Left ventricle myocardium inferior (tissue), 1 donor: ENCODE results near the gene HS3ST1. TPM values are rescaled to one million over a fixed set of nuclear protein-coding genes. Genes with fewer than 3 reads are reported as not detected.

ENCODE experiments used
- DNase-seq: peaks from one replicate; pipeline ENCODE4 v3.0.0-alpha.2; 2020
- H3K27ac ChIP-seq: fragments of 200-600 bp; replicated peaks from 2 replicates; pipeline ENCODE4 v1.8.0; 2021
- H3K27me3 ChIP-seq: fragments of 200-600 bp; 2 replicates; pipeline ENCODE4 v1.8.0; 2021; ENCODE audit warnings: low read depth
- H3K36me3 ChIP-seq: fragments of 200-600 bp; 2 replicates; pipeline ENCODE4 v1.8.0; 2021
- H3K4me1 ChIP-seq: fragments of 200-600 bp; 2 replicates; pipeline ENCODE4 v1.8.0; 2021
- H3K4me3 ChIP-seq: fragments of 200-600 bp; 2 replicates; pipeline ENCODE4 v1.8.0; 2021; ENCODE audit warnings: mild to moderate bottlenecking, moderate library complexity
- H3K9me3 ChIP-seq: fragments of 200-600 bp; replicated peaks from 2 replicates; pipeline ENCODE4 v1.8.0; 2021
- intact Hi-C: fragments of 100-400 bp; cut with micrococcal nuclease; formaldehyde crosslinking; loops from one replicate; pipeline ENCODE4 v1.11.0; 2022
- long read RNA-seq: library from polyadenylated mRNA; unstranded; transcript quantifications from one replicate; pipeline ENCODE4 v2.0.0, GENCODE V29; 2021
- total RNA-seq: library from RNA; stranded (reverse); fragmentation: NEBNext Ultra II Directional; extraction: Animal tissue kit (Norgen Biotek cat#: 25700); gene quantifications from one replicate; pipeline ENCODE4 v1.2.1, GENCODE V29; 2021
- TF ChIP-seq, protein P1 (sequence below): fragments of 200-600 bp; IDR thresholded peaks from 2 replicates; pipeline ENCODE4 v1.8.0; 2021; ENCODE audit warnings: antibody characterized with exemption, mild to moderate bottlenecking, borderline replicate concordance
- donor health status: DM: no; HTN: yes; CAD: no; lungs with severe emphysema.

The HS3ST1 gene
- 2.4 TPM for total RNA-seq
- long read RNA-seq, full-length matches to known transcripts, result 17 of 19 reads
- long read RNA-seq, partial matches to known transcripts, result 0 of 19 reads
- long read RNA-seq, other reads (novel, unspliced or antisense), result 2 of 19 reads

GRCh38 chr4:11428231-11428898 lies at the start of gene HS3ST1:
Gene HS3ST1, minus strand, starts transcription at chr4:11428894. Its CDS starts 28,889 bp downstream, at chr4:11400005.
- H3K27ac ChIP-seq, result peak within 1 kb of the TSS; percentile 60

GRCh38 chr4:11475871-11476270 lies 47.2 kb upstream of the HS3ST1 start:
- Histone ChIP-seq H3K4me3 (no peak overlapping the region), H3K4me1 (no peaks in the 10 kb centered on the region), H3K9me3 (no peaks in the 10 kb centered on the region), H3K36me3 (no peaks in the 10 kb centered on the region), H3K27ac (no peak overlapping the region), H3K27me3 (no peaks in the 10 kb centered on the region)
- TF ChIP-seq, protein P1, sequence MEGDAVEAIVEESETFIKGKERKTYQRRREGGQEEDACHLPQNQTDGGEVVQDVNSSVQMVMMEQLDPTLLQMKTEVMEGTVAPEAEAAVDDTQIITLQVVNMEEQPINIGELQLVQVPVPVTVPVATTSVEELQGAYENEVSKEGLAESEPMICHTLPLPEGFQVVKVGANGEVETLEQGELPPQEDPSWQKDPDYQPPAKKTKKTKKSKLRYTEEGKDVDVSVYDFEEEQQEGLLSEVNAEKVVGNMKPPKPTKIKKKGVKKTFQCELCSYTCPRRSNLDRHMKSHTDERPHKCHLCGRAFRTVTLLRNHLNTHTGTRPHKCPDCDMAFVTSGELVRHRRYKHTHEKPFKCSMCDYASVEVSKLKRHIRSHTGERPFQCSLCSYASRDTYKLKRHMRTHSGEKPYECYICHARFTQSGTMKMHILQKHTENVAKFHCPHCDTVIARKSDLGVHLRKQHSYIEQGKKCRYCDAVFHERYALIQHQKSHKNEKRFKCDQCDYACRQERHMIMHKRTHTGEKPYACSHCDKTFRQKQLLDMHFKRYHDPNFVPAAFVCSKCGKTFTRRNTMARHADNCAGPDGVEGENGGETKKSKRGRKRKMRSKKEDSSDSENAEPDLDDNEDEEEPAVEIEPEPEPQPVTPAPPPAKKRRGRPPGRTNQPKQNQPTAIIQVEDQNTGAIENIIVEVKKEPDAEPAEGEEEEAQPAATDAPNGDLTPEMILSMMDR, result no peak
- no peak for DNase-seq
- intact Hi-C loops, result no loop called here

More at GRCh38 chr4:11428231-11428898, at the start of gene HS3ST1:
- peaks cover 32% of the 10 kb centered on the region for H3K27me3 ChIP-seq
- intact Hi-C loops, result no loop called here
- TF ChIP-seq, protein P1, result no peak
- H3K4me1 ChIP-seq, result peaks cover 28% of the 10 kb centered on the region
- no peaks in the 10 kb centered on the region for H3K36me3 ChIP-seq
- no peaks in the 10 kb centered on the region for H3K9me3 ChIP-seq
- peak within 1 kb of the TSS; percentile 73 for H3K4me3 ChIP-seq
- DNase-seq, result no peak

DNA sequence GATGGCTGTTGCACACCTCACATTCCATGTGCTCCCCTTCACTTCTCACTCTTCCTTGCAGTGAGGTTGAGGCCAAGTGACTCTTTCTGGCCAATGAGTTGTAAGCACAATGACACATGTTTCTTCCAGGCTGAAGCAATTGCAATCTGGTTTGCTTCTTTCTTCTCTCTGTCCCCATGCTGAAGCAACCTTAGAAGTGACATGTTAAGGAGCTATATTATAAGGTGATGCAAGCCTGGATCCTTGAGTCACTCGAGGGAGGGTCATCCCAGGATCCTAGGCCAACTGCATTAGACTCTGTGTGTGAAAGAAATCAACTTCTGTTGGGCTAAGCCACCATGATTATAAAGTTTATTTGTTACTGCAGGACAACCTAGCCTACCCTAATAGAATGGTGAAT lies 45.5 kb upstream of the HS3ST1 start:
- no peak overlapping the region for H3K27ac ChIP-seq
- no peaks in the 10 kb centered on the region for H3K27me3 ChIP-seq
- DNase-seq, result no peak
- TF ChIP-seq, protein P1, result no peak
- H3K9me3 ChIP-seq, result no peaks in the 10 kb centered on the region
- intact Hi-C loops, result no loop called here
- H3K4me3 ChIP-seq, result no peak overlapping the region
- no peaks in the 10 kb centered on the region for H3K4me1 ChIP-seq
- H3K36me3 ChIP-seq, result no peaks in the 10 kb centered on the region

DNA sequence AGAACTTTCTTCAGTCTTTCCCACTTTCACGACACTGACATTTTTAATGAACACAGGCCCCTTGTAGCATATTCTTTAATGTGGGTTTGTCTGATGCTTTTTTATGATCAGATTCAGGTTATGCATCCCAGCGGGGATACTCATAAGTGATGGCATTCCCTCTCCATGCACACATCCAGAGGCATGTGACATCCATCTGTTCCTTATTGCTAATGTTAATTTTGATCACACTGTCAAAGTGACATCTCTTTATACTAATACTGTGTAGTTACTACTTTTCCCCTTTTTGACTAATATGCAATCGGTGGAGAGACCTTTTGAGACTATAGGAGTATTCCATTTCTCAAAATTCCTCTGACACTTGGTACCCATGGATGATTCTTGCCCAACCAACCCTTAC lies 43.8 kb upstream of the HS3ST1 start:
- intact Hi-C loops, result no loop called here
- Histone ChIP-seq H3K9me3 (no peaks in the 10 kb centered on the region), H3K36me3 (no peaks in the 10 kb centered on the region), H3K4me1 (no peaks in the 10 kb centered on the region), H3K27ac (no peak overlapping the region), H3K27me3 (no peaks in the 10 kb centered on the region), H3K4me3 (no peak overlapping the region)
- DNase-seq, result no peak
- TF ChIP-seq, protein P1, result no peak

DNA sequence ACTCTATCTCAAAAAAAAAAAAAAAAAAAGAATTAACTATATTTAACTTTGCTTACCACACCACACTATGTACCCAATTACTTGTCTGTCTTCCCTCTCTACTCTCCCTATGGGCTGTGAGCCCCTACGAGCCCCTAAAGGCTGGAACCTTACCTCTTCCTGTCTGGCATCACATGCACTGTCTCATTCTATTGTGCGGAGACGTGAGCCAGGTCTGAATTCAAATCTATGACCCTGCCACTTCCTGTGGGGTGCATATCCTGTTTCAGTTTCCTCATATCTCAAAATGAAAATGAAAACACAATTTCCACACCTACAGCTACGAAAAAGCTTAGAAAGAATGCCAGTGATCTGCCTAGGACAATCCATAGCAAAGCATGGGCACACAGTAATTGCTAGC lies 42.9 kb upstream of the HS3ST1 start:
- H3K27me3 ChIP-seq, result no peaks in the 10 kb centered on the region
- intact Hi-C loops, result no loop called here
- peak overlapping the region; percentile 41 for H3K4me3 ChIP-seq
- no peak for DNase-seq
- H3K4me1 ChIP-seq, result no peaks in the 10 kb centered on the region
- no peaks in the 10 kb centered on the region for H3K9me3 ChIP-seq
- H3K36me3 ChIP-seq, result no peaks in the 10 kb centered on the region
- peak overlapping the region; percentile 8 for H3K27ac ChIP-seq
- TF ChIP-seq, protein P1, result no peak
